Kasumi-1 (cell line): ENCODE data around the gene HMGCR.
"Not testable (repeated sequence)": the region's sequence is repeated elsewhere in the genome, so short reads cannot be mapped to it uniquely, and the experiment has no call there.

Source experiments
- DNase-seq, 2 experiments: peaks; one replicate each; lab custom pipeline; 2025; lab: John Stamatoyannopoulos, UW

Gene HMGCR

DNA sequence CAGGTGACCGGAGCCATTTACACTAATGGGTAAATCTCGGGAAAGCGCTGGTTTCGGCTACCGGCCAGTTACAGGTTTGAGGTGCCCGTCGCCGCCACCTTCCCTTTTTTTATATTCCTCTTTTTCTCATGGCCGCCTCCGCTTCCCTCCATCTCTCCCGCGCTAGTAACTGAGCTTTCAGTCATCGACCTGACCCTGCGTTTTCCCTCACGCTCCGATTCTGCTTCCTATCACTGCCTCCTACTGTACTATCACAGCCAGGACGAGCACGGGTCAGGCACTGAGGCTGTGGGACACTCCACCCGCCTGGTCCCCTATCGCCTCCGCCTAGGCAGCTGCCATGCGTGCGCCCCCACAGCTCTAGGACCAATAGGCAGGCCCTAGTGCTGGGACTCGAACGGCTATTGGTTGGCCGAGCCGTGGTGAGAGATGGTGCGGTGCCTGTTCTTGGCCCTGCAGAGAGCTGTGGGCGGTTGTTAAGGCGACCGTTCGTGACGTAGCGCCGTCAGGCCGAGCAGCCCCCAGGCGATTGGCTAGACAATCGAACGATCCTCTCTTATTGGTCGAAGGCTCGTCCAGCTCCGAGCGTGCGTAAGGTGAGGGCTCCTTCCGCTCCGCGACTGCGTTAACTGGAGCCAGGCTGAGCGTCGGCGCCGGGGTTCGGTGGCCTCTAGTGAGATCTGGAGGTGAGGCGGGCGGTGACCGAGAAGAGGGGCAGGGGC, at the start of gene HMGCR:
TSS of gene HMGCR (plus strand) at position 606 of the 722 bp plus-strand sequence. CDS start 5,386 bp downstream, outside the sequence.
- DNase-seq, result peak; percentile 99

DNA sequence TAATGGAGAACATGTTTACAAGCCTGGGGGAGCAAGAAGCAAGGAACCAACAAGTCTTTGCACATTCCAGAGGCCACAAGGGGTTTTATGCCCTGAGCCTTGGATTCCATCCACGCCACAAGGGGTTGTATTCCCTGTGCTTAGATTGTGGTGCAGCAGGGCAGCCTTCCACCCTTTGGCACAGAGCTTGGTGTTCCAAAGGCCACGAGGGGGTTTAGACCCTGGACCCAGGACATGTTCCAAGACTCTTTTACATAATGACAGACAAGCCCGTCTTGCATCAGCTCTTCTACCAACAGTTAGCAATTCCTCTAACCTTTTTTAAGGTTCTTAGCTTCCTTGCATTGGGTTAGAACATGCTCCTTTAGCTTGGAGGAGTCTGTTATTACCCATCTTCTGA, 45.2 kb upstream of the HMGCR start:
- not testable (repeated sequence) for DNase-seq

GRCh38 chr5:75300084-75300483, 36.9 kb upstream of the HMGCR start:
- DNase-seq, result no peak

GRCh38 chr5:75303419-75303818, 33.6 kb upstream of the HMGCR start:
- no peak for DNase-seq

DNA sequence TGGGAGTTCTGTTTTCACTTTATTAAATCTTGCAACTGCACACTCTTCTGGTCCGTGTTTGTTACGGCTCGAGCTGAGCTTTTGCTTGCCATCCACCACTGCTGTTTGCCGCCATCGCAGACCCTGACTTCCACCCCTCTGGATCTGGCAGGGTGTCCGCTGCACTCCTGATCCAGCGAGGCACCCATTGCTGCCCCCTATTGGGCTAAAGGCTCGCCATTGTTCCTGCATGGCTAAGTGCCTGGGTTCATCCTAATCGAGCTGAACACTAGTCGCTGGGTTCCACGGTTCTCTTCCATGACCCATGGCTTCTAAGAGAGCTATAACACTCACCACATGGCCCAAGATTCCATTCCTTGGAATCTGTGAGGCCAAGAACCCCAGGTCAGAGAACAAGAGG, 32.5 kb upstream of the HMGCR start:
- DNase-seq, result not testable (repeated sequence)

- no peak for DNase-seq
Measured at GRCh38 chr5:75306746-75307145, 30.3 kb upstream of the HMGCR start.

- DNase-seq, result no peak
Measured at GRCh38 chr5:75310212-75310611, 26.8 kb upstream of the HMGCR start.

DNA sequence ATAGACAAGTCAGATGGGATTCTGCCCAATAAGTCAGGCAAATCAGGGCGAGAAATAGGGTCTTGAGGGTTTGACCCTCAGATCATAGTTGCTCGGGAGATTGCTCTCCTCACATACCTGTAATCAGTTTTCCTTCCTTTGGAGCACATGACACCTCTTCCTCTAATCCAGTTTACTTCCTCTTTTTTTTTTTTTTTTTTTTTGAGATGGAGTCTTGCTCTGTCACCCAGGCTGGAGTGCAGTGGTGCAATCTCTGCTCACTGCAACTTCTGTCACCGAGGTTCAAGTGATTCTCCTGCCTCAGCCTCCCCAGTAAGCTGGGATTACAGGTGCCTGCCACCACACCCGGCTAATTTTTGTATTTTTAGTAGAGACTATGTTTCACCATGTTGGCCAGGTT, 17.9 kb upstream of the HMGCR start:
- peak; percentile 18 to 32 for DNase-seq

DNA sequence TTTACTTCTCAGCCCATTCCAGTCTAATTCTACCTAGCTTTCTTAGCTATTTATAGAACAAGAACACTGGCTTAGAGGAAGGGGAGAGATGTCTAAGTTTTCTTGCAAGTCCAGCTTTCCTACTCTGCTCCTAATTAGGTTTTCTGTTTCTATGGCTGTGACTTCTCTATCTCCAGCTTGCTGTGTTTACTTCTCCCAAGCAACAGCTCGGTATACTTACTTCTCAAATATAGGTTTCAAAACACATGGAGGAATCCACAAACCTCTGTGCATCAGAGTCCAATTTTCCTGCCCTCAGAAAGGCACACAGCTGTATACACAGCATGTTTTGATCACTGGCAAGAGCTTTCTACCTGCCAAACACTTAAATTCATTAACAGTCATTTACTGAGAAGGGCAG, 17.4 kb upstream of the HMGCR start:
- DNase-seq, result no peak

DNA sequence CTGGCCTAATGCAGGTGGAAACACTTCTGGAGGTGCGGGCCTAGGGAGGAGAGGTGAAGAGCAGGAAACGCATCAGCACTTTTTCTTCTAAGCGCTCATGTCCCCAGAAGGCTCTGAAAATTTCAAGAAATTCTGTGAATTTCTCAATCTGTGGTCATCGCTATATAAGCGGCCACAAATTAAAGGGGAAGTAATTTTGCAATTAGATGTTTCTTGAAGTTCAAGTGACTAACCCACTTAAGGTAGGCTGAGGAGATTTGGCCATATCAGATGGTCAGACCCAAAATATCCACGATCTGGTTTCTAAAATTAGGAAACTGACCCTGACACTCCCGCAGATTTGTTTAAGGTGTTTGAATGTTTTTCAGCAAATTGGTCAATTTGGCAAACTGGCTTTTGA, 16.6 kb upstream of the HMGCR start:
- DNase-seq, result peak; percentile 52 to 62

DNA sequence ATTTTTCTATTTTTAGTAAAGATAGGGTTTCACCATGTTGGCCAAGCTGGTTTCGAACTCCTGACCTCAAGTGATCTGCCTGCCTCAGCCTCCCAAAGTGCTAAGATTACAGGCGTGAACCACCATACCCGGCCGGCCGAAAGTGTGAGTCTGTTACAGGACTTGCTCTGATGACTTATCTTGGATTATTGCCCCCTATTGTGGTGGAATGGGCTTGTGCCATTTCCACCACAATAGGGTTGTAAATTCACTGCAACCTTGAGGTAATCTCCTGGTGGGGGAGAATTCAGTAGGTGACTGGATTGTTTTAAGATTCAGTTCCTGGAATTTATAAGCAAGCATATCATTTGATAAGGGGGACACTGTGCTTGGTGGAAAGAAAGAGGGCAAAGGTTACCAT, 15.0 kb upstream of the HMGCR start:
- no peak for DNase-seq

DNA sequence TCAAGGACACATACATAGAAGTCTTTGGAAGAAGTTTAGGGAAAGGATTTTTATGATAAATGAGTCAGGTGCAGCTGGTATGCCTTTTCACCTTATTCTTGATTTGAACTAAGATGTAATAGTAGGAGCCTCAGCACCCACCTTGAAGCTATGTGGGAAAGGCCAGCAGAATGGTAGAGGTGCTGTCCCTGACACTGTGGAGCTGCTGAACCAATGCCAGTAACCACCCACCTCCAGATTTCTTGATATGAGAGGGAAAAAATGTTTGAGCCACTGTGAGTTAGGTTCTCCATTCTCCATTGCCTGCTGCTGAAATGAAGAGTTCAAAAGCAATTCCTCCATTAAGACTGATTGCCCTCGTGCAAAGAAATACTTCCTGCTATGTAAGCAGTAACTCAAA, 12.2 kb upstream of the HMGCR start:
- DNase-seq, result no peak

- DNase-seq, result no peak
Measured at GRCh38 chr5:75325242-75325641, 11.8 kb upstream of the HMGCR start.

GRCh38 chr5:75330404-75330803, 6.6 kb upstream of the HMGCR start:
- no peak for DNase-seq

- peak; percentile 7 to 51 for DNase-seq
Measured at GRCh38 chr5:75331095-75332090, 5.6 kb upstream of the HMGCR start.

DNA sequence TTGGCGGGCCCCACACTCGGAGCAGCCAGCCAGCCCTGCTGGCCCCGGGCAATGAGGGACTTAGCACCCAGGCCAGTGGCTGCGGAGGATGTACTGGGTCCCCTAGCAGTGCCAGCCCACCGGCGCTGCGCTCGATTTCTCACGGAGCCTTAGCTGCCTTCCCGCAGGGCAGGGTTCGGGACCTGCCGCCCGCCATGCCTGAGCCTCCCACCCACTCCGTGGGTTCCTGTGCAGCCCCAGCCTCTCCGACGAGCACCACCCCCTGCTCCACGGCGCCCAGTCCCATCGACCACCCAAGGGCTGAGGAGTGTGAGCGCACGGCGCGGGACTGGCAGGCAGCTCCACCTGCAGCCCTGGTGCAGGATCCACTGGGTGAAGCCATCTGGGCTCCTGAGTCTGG, 3.3 kb upstream of the HMGCR start:
- not testable (repeated sequence) for DNase-seq

DNA sequence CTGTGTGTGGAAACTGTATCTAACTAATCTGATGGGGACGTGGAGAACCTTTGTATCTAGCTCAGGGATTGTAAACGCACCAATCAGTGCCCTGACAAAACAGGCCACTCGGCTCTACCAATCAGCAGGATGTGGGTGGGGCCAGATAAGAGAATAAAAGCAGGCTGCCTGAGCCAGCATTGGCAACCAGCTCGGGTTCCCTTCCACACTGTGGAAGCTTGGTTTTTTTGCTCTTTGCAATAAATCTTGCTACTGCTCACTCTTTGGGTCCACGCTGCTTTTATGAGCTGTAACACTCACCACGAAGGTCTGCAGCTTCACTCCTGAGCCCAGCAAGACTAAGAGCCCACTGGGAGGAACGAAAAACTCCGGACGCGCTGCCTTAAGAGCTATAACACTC, 2.6 kb upstream of the HMGCR start:
- DNase-seq, result not testable (repeated sequence)

- DNase-seq, result no peak
Measured at GRCh38 chr5:75335486-75335885, 1.5 kb upstream of the HMGCR start.

- DNase-seq, result peak; percentile 80 to 87
Measured at GRCh38 chr5:75335952-75336614, 937 bp upstream of the HMGCR start.

DNA sequence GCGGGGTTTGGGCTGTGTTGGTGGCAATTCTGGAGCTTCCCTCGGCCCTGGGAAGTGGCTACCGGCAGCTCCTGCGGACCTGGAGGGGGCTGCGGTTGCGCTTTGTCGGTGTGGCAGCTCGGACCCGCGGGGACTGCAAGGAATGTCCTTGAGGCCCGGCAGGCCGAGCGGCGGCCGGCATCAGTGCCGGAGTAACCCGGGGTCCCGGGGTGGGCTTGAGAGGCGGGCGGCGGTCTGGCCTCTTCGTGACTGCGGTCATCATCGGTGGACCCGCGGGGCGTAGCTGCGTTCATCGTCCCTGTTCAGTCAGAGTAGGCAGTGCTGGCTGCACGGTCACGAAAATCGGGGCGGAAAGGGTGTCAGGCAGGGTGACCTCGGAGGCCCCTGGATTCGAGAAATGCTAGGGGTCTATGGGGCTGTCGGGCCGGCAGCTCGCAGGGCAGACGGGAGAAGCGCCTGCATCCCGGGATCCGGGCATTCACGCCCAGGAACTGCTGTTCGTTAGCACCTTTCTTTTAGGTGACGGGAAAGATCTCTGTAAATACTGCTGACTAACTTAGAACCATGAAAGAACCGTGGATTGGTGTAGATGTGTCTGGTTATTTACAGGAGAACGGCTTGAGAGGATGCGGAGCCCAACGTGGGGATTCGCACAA, 474 bp downstream of the HMGCR start:
- peak in 1 of 2 experiments; percentile 8 for DNase-seq

GRCh38 chr5:75338408-75338807, 1.4 kb downstream of the HMGCR start:
- DNase-seq, result no peak
